Loucy (cell line): ENCODE results near the gene PCYT1A.

Experiments
- H2AFZ ChIP-seq: fragments of 200-600 bp; sonication (generic); 2 replicates; pipeline ENCODE4 v1.6.0; 2016; ENCODE audit warnings: antibody characterized with exemption, mild to moderate bottlenecking, low read length, moderate library complexity
- H3F3A ChIP-seq: fragments of 200-600 bp; 2 replicates; pipeline ENCODE4 v1.6.0; 2016; ENCODE audit warnings: antibody characterized with exemption, low read depth, mild to moderate bottlenecking
- H3K27me3 ChIP-seq: fragments of 200-600 bp; sonication (generic); 2 replicates; pipeline ENCODE4 v1.6.1; 2014; ENCODE audit warnings: low read length, mild to moderate bottlenecking; ENCODE audit not compliant: insufficient read depth, poor library complexity, severe bottlenecking
- H3K36me3 ChIP-seq: fragments of 200-600 bp; sonication (generic); 2 replicates; pipeline ENCODE4 v1.6.1; 2016; ENCODE audit warnings: low read length; ENCODE audit not compliant: insufficient read depth
- H3K4me1 ChIP-seq: fragments of 200-600 bp; sonication (generic); 2 replicates; pipeline ENCODE4 v1.5.1; 2014; ENCODE audit warnings: low read length, mild to moderate bottlenecking; ENCODE audit not compliant: insufficient read depth, poor library complexity, severe bottlenecking
- H3K4me2 ChIP-seq: fragments of 200-600 bp; sonication (generic); 2 replicates; pipeline ENCODE4 v1.6.0; 2014; ENCODE audit warnings: antibody characterized with exemption, low read length, low read depth, mild to moderate bottlenecking; ENCODE audit not compliant: poor library complexity, severe bottlenecking
- H3K4me3 ChIP-seq: fragments of 200-600 bp; sonication (generic); 2 replicates; pipeline ENCODE4 v1.5.1; 2014; ENCODE audit warnings: low read length, mild to moderate bottlenecking, mixed read lengths; ENCODE audit not compliant: poor library complexity, severe bottlenecking
- H3K79me2 ChIP-seq: fragments of 200-600 bp; sonication (generic); 2 replicates; pipeline ENCODE4 v1.6.1; 2014; ENCODE audit warnings: low read length; ENCODE audit not compliant: insufficient read depth
- H3K9ac ChIP-seq: fragments of 200-600 bp; sonication (generic); 2 replicates; pipeline ENCODE4 v1.6.0; 2014; ENCODE audit warnings: mild to moderate bottlenecking, low read depth, low read length, moderate library complexity; ENCODE audit not compliant: poor library complexity, severe bottlenecking
- H3K9me2 ChIP-seq: fragments of 200-600 bp; sonication (generic); replicated peaks from 2 replicates; pipeline ENCODE4 v1.6.1; 2016; ENCODE audit warnings: low read depth, low read length, mixed read lengths
- H3K9me3 ChIP-seq: fragments of 200-600 bp; sonication (generic); 2 replicates; pipeline ENCODE4 v1.6.1; 2014; ENCODE audit warnings: mild to moderate bottlenecking, antibody characterized with exemption, low read length, low read depth; ENCODE audit not compliant: insufficient read depth
- H4K20me1 ChIP-seq: fragments of 200-600 bp; sonication (generic); 2 replicates; pipeline ENCODE4 v1.6.0; 2014; ENCODE audit warnings: antibody characterized with exemption, low read length, mild to moderate bottlenecking; ENCODE audit not compliant: insufficient read depth, poor library complexity, severe bottlenecking
- EZH2phosphoT487 ChIP-seq: fragments of 200-600 bp; IDR thresholded peaks from 2 replicates; pipeline ENCODE4 v1.6.1; 2018; ENCODE audit warnings: antibody characterized with exemption, mild to moderate bottlenecking, moderate library complexity, borderline replicate concordance
- TF ChIP-seq, protein P1 (sequence below): fragments of 200-600 bp; sonication (generic); conservative IDR thresholded peaks from 2 replicates; pipeline ENCODE4 v1.5.1; 2014; ENCODE audit warnings: mild to moderate bottlenecking, antibody characterized with exemption, low read length

PCYT1A gene

DNA sequence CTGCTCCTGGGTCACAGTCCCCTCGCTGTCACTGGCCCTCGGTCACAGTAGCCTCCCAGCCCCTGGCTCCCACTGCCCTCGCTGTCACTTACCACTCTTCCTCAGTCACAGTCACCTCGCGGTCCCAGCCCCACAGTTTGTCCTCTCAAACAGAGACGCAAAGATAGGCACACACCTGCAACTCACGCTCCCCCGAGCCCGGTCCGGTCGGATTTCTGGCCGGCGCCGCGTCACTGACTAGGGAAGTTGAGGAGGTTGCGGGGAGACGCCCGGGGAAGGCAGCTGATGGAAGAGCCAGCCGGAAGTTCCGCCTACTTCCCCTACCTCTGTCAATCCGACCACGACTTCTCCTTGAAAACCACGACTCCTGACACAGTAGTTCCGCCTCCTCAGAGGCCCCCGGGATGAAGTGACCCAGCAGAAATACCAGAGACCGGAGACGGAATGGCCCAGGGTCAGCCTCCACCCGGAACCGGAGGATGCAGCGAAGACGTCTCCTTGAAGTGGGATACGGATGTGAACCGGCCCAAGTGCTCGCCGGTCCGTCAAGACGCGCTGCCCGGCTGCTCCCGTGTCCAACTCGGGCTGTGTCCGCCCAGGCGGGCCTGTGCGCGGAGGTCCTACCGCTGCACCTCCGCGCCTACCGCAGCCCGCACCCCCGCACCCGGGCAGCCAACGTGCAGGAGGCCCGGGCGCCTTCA, at the start of gene PCYT1A:
PCYT1A (minus strand) TSS at position 287 of the 701 bp plus-strand sequence. CDS start 17,195 bp downstream, outside the sequence.
- no peaks in the 10 kb centered on the region for H3K27me3 ChIP-seq
- H3K4me2 ChIP-seq, result peak within 1 kb of the TSS; percentile 86
- peak within 1 kb of the TSS; percentile 89 for H3K4me3 ChIP-seq
- peak within 1 kb of the TSS; percentile 94 for H2AFZ ChIP-seq
- H3K9ac ChIP-seq, result peak within 1 kb of the TSS; percentile 92
- H3K36me3 ChIP-seq, result no peaks in the 10 kb centered on the region
- no peak for TF ChIP-seq EZH2phosphoT487
- TF ChIP-seq, protein P1, sequence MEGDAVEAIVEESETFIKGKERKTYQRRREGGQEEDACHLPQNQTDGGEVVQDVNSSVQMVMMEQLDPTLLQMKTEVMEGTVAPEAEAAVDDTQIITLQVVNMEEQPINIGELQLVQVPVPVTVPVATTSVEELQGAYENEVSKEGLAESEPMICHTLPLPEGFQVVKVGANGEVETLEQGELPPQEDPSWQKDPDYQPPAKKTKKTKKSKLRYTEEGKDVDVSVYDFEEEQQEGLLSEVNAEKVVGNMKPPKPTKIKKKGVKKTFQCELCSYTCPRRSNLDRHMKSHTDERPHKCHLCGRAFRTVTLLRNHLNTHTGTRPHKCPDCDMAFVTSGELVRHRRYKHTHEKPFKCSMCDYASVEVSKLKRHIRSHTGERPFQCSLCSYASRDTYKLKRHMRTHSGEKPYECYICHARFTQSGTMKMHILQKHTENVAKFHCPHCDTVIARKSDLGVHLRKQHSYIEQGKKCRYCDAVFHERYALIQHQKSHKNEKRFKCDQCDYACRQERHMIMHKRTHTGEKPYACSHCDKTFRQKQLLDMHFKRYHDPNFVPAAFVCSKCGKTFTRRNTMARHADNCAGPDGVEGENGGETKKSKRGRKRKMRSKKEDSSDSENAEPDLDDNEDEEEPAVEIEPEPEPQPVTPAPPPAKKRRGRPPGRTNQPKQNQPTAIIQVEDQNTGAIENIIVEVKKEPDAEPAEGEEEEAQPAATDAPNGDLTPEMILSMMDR, result no peak
- H3K9me2 ChIP-seq, result no peaks in the 10 kb centered on the region
- H3K4me1 ChIP-seq, result peaks cover 25% of the 10 kb centered on the region
- peaks cover 44% of the 10 kb centered on the region for H3K79me2 ChIP-seq
- no peaks in the 10 kb centered on the region for H3F3A ChIP-seq
- peaks cover 7% of the 10 kb centered on the region for H4K20me1 ChIP-seq
- H3K9me3 ChIP-seq, result no peaks in the 10 kb centered on the region

GRCh38 chr3:196336319-196337145, 49.0 kb upstream of the PCYT1A start:
- no peaks in the 10 kb centered on the region for H3K9me3 ChIP-seq
- H3K27me3 ChIP-seq, result no peaks in the 10 kb centered on the region
- no peaks in the 10 kb centered on the region for H4K20me1 ChIP-seq
- no peaks in the 10 kb centered on the region for H3K79me2 ChIP-seq
- TF ChIP-seq, protein P1, result no peak
- TF ChIP-seq EZH2phosphoT487, result no peak
- H3K9me2 ChIP-seq, result no peaks in the 10 kb centered on the region
- no peak overlapping the region for H3K4me3 ChIP-seq
- no peaks in the 10 kb centered on the region for H3F3A ChIP-seq
- H3K4me1 ChIP-seq, result no peaks in the 10 kb centered on the region
- H3K36me3 ChIP-seq, result no peaks in the 10 kb centered on the region
- no peak overlapping the region for H3K4me2 ChIP-seq
- no peak overlapping the region for H3K9ac ChIP-seq
- H2AFZ ChIP-seq, result no peak overlapping the region

- H3F3A ChIP-seq, result no peaks in the 10 kb centered on the region
- H3K9me2 ChIP-seq, result no peaks in the 10 kb centered on the region
- TF ChIP-seq, protein P1, result no peak
- no peak for TF ChIP-seq EZH2phosphoT487
- H3K9me3 ChIP-seq, result no peaks in the 10 kb centered on the region
- H4K20me1 ChIP-seq, result no peaks in the 10 kb centered on the region
- H3K4me1 ChIP-seq, result no peaks in the 10 kb centered on the region
- no peak overlapping the region for H2AFZ ChIP-seq
- no peaks in the 10 kb centered on the region for H3K27me3 ChIP-seq
- no peak overlapping the region for H3K9ac ChIP-seq
- no peaks in the 10 kb centered on the region for H3K36me3 ChIP-seq
- H3K4me3 ChIP-seq, result no peak overlapping the region
- no peak overlapping the region for H3K4me2 ChIP-seq
- H3K79me2 ChIP-seq, result no peaks in the 10 kb centered on the region
Measured at GRCh38 chr3:196335503-196335948, 48.0 kb upstream of the PCYT1A start.
